SH-SY5Y (cell line): ENCODE data around the gene VPS35.

ENCODE experiments used
- GATA2 ChIP-seq: IDR thresholded peaks from 2 replicates; pipeline ENCODE4 v1.6.1; 2011; ENCODE audit warnings: mild to moderate bottlenecking, low read depth, low read length
- GATA3 ChIP-seq: IDR thresholded peaks from 2 replicates; pipeline ENCODE4 v1.6.1; 2011; ENCODE audit warnings: low read depth, mild to moderate bottlenecking, low read length, moderate library complexity

DNA sequence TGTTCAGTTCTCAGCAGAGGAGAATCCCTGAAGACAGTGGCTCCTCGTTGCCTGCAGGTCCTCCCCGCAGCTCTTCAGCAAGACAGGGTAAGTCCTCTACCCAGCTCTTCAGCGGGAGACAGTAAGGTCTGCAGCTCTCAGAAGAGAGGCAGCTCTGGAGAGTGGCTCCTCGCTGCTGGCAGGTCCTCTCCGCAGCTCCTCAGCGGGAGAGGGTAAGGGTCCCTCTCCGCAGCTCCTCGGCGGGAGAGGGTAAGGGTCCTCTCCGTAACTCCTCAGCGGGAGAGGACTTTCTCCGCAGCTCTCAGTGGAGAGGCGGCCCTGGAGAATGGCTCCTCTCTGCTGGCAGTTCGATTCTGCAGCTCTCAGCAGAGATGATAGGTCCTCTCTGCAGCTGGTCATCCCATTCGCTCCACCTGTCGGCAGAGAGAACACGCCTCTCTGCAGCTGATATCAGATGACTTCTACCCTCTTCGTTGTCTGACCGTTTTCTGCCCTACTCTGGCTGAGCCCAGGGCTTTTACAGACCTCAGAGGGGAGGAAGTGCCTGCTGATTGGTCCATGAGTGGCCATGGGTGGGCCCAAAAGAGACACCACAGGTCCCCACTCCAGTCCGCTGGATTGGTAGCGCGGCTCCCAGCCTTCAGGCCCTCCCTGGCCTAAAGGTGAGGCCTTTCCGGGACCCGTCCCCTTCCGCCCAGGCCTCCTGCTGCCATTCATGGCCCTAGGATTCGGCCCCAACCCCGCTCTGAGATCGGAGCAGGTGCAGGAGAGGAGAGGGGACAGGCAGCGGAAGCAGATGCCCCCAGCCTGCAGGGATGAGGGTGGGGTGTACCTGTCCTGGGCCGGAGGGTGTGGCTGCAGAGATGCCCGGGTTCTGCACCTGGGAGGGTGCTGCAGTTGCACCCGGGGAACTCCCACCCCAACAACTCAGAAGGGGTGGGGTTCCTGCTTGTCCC is 55.9 kb downstream of the VPS35 start:
- TF ChIP-seq GATA2: no peak
- no peak for TF ChIP-seq GATA3
